OCI-LY3 (cell line): Measurements from ENCODE around the gene RIMKLB.

Source experiments
- H2AFZ ChIP-seq: fragments of 200-600, 300-600 bp; shearing (Covaris generic); 2 replicates; pipeline ENCODE4 v1.6.0; 2014; ENCODE audit warnings: antibody characterized with exemption, low read depth, low read length
- H3K27ac ChIP-seq: fragments of 200-600, 300-600 bp; sonication (generic); 2 replicates; pipeline ENCODE4 v1.5.1; 2014; ENCODE audit warnings: mild to moderate bottlenecking, low read length, moderate library complexity, mixed read lengths
- H3K27me3 ChIP-seq: fragments of 200-600, 300-600 bp; sonication (generic); 2 replicates; pipeline ENCODE4 v1.6.1; 2014; ENCODE audit warnings: low read depth, low read length, mixed read lengths
- H3K36me3 ChIP-seq: fragments of 200-600, 300-600 bp; sonication (generic); replicated peaks from 2 replicates; pipeline ENCODE3; 2014; ENCODE audit warnings: low read depth, low read length, mixed read lengths
- H3K4me1 ChIP-seq: fragments of 300-600, 200-600 bp; sonication (generic); 2 replicates; pipeline ENCODE4 v1.6.1; 2014; ENCODE audit warnings: low read length, mixed read lengths
- H3K4me2 ChIP-seq: fragments of 200-600, 300-600 bp; sonication (generic); 2 replicates; pipeline ENCODE4 v1.6.1; 2014; ENCODE audit warnings: low read length, mixed read lengths
- H3K4me3 ChIP-seq: fragments of 300-600, 200-600 bp; sonication (generic); 2 replicates; pipeline ENCODE4 v1.5.1; 2014; ENCODE audit warnings: antibody characterized with exemption, mild to moderate bottlenecking, low read length, moderate library complexity
- H3K79me2 ChIP-seq: fragments of 300-600, 200-600 bp; shearing (Covaris generic); 2 replicates; pipeline ENCODE4 v1.6.1; 2014; ENCODE audit warnings: mild to moderate bottlenecking, low read length, mixed read lengths
- H3K9ac ChIP-seq: fragments of 300-600, 200-600 bp; shearing (Covaris generic); 2 replicates; pipeline ENCODE4 v1.6.0; 2014; ENCODE audit warnings: mild to moderate bottlenecking, low read length, moderate library complexity
- H3K9me3 ChIP-seq: fragments of 200-600, 300-600 bp; shearing (Covaris generic); 2 replicates; pipeline ENCODE4 v1.6.1; 2014; ENCODE audit warnings: low read length, mixed read lengths; ENCODE audit not compliant: insufficient read depth
- H4K20me1 ChIP-seq: fragments of 200-600, 300-600 bp; sonication (generic); 2 replicates; pipeline ENCODE4 v1.6.1; 2016; ENCODE audit warnings: low read length, mixed read lengths; ENCODE audit not compliant: insufficient read depth
- CTCF ChIP-seq: fragments of 200-600, 300-600 bp; sonication (generic); IDR thresholded peaks from 2 replicates; pipeline ENCODE4 v1.5.1; 2014; ENCODE audit warnings: antibody characterized with exemption, low read length, low read depth
- EZH2phosphoT487 ChIP-seq: fragments of 200-600 bp; shearing (Covaris generic); IDR thresholded peaks from 2 replicates; pipeline ENCODE4 v1.6.1; 2018; ENCODE audit warnings: antibody characterized with exemption, mixed run types, low read depth

The RIMKLB gene

DNA sequence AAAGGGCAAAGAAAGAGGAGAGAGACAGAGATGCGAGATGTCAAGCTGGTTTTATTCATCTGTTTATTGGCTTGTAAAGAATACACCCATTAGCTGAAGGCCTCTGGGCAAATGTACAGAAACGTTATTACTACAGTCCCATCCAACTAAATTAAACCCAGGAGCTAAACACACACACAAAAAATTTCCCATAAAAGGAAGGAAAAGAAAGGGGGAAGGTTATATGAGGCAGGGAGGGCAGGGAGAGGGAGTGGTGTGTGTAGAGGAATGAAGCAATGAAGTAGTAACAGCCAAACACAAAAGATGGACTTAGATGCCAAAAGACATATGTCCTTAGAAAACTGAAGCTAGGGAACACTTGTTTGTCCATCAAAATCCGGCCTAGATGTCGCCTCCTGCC, 32.0 kb upstream of the RIMKLB start:
- Histone ChIP-seq H3K9me3 (no peaks in the 10 kb centered on the region), H4K20me1 (no peaks in the 10 kb centered on the region), H3K27me3 (0 out of 2 replicates have a peak, but pooled peaks cover 2% of the 10 kb centered on the region), H2AFZ (no peak overlapping the region), H3K27ac (no peak overlapping the region), H3K36me3 (no peaks in the 10 kb centered on the region), H3K4me1 (peaks cover 17% of the 10 kb centered on the region), H3K4me2 (no peak overlapping the region), H3K9ac (no peak overlapping the region), H3K79me2 (no peaks in the 10 kb centered on the region), H3K4me3 (no peak overlapping the region)
- TF ChIP-seq CTCF (no peak), EZH2phosphoT487 (no peak)

- peak overlapping the region; percentile 38 for H3K27ac ChIP-seq
- no peaks in the 10 kb centered on the region for H3K79me2 ChIP-seq
- TF ChIP-seq EZH2phosphoT487 (no peak), CTCF (no peak)
- no peaks in the 10 kb centered on the region for H3K36me3 ChIP-seq
- no peak overlapping the region for H3K4me3 ChIP-seq
- 0 out of 2 replicates have a peak overlapping the region, but pooled peaks have one; percentile 0 for H2AFZ ChIP-seq
- 0 out of 2 replicates have a peak overlapping the region, but pooled peaks have one; percentile 35 for H3K9ac ChIP-seq
- H3K4me2 ChIP-seq: peak overlapping the region; percentile 33
- no peaks in the 10 kb centered on the region for H3K9me3 ChIP-seq
- H4K20me1 ChIP-seq: no peaks in the 10 kb centered on the region
- H3K27me3 ChIP-seq: no peaks in the 10 kb centered on the region
- peaks cover 17% of the 10 kb centered on the region for H3K4me1 ChIP-seq
Measured at GRCh38 chr12:8667270-8667669, 30.5 kb upstream of the RIMKLB start.

GRCh38 chr12:8668441-8668840, 29.4 kb upstream of the RIMKLB start:
- Histone ChIP-seq H3K4me1 (peaks cover 17% of the 10 kb centered on the region), H4K20me1 (no peaks in the 10 kb centered on the region), H3K4me3 (no peak overlapping the region), H2AFZ (no peak overlapping the region), H3K9me3 (no peaks in the 10 kb centered on the region), H3K9ac (no peak overlapping the region), H3K36me3 (no peaks in the 10 kb centered on the region), H3K27me3 (no peaks in the 10 kb centered on the region), H3K79me2 (no peaks in the 10 kb centered on the region), H3K27ac (no peak overlapping the region), H3K4me2 (no peak overlapping the region)
- TF ChIP-seq EZH2phosphoT487: no peak
- no peak for TF ChIP-seq CTCF

DNA sequence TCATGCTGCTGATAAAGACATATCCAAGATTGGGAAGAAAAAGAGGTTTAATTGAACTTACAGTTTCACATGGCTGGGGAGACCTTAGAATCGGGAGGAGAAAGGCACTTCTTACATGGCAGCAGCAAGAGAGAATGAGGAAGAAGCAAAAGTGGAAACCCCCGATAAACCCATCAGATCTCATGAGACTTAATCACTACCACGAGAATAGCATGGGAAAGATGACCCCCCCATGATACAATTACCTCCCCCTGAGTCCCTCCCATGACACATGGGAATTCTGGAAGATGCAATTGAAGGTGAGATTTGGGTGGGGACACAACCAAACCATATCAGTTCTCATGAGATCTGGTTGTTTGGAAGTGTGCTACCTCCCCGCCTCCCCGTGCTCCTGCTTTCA, 25.4 kb upstream of the RIMKLB start:
- Histone ChIP-seq H2AFZ (no peak overlapping the region), H3K4me3 (no peak overlapping the region), H3K36me3 (no peaks in the 10 kb centered on the region), H4K20me1 (no peaks in the 10 kb centered on the region), H3K9ac (no peak overlapping the region), H3K79me2 (no peaks in the 10 kb centered on the region), H3K4me2 (no peak overlapping the region), H3K9me3 (no peaks in the 10 kb centered on the region), H3K4me1 (peaks cover 14% of the 10 kb centered on the region), H3K27me3 (no peaks in the 10 kb centered on the region), H3K27ac (no peak overlapping the region)
- TF ChIP-seq CTCF: no peak
- TF ChIP-seq EZH2phosphoT487: no peak
